PC-9 (cell line): ENCODE measurements around the gene CWF19L2. TPM values are rescaled to one million over a fixed set of nuclear protein-coding genes. Genes with fewer than 3 reads are reported as not detected.
"Not testable (repeated sequence)": the region's sequence is repeated elsewhere in the genome, so short reads cannot be mapped to it uniquely, and the experiment has no call there.

ENCODE experiments used
- BruUV-seq: library from RNA; stranded (reverse); fragments of 400-500 nt; replicated peaks from 2 replicates; lab custom pipeline; 2021; lab: Mats Ljungman, UMichigan
- CTCF ChIA-PET: fragments of 300-600 bp; sonication (Branson Sonifier 250); formaldehyde crosslinking; loops from one replicate; lab custom pipeline; 2022; ENCODE audit warnings: antibody characterized with exemption; lab: Charles Lee
- POLR2A ChIA-PET: fragments of 300-600 bp; sonication (Branson Sonifier 250); formaldehyde crosslinking; loops from one replicate; lab custom pipeline; 2022; ENCODE audit warnings: antibody characterized with exemption; ENCODE audit not compliant: unreplicated experiment; lab: Charles Lee
- DNase-seq, 2 experiments: peaks; one replicate each; pipeline versions ENCODE4 v3.0.0 to v3.0.0-alpha.2; 2015 to 2022; ENCODE audit warnings: mixed read lengths in 1 of 2
- H2AFZ ChIP-seq: fragments of 200-600 bp; sonication (generic); 2 replicates; pipeline ENCODE4 v1.8.1; 2017; ENCODE audit warnings: antibody characterized with exemption
- H3F3A ChIP-seq: fragments of 200-600 bp; sonication (generic); 2 replicates; pipeline ENCODE4 v1.8.1; 2017; ENCODE audit warnings: antibody characterized with exemption, mild to moderate bottlenecking, low read depth; ENCODE audit not compliant: insufficient read depth
- H3K27ac ChIP-seq: fragments of 200-600 bp; sonication (generic); 2 replicates; pipeline ENCODE4 v1.6.1; 2016; ENCODE audit warnings: mixed run types
- H3K27me3 ChIP-seq: fragments of 200-600 bp; sonication (generic); 2 replicates; pipeline ENCODE4 v1.6.1; 2016; ENCODE audit warnings: low read depth, mixed run types; ENCODE audit not compliant: insufficient read depth
- H3K36me3 ChIP-seq: fragments of 200-600 bp; sonication (generic); 2 replicates; pipeline ENCODE4 v1.6.1; 2016; ENCODE audit warnings: low read depth, mixed run types
- H3K4me1 ChIP-seq: fragments of 200-600 bp; sonication (generic); replicated peaks from 2 replicates; pipeline ENCODE4 v1.6.1; 2016; ENCODE audit warnings: mixed run types; ENCODE audit not compliant: insufficient read depth
- H3K4me2 ChIP-seq: fragments of 200-600 bp; sonication (generic); 2 replicates; pipeline ENCODE4 v1.6.1; 2017; ENCODE audit warnings: mixed run types
- H3K4me3 ChIP-seq: fragments of 200-600 bp; sonication (generic); 2 replicates; pipeline ENCODE4 v1.6.1; 2016; ENCODE audit warnings: mixed run types
- H3K79me2 ChIP-seq: fragments of 200-600 bp; sonication (generic); 2 replicates; pipeline ENCODE4 v1.6.1; 2017; ENCODE audit warnings: low read depth, mixed run types
- H3K9me2 ChIP-seq: fragments of 200-600 bp; sonication (generic); 2 replicates; pipeline ENCODE4 v1.8.1; 2017; ENCODE audit warnings: mild to moderate bottlenecking; ENCODE audit not compliant: insufficient read depth
- H3K9me3 ChIP-seq: fragments of 200-600 bp; sonication (generic); 2 replicates; pipeline ENCODE4 v1.8.1; 2016; ENCODE audit warnings: low read depth; ENCODE audit not compliant: insufficient read depth
- H4K20me1 ChIP-seq: fragments of 200-600 bp; sonication (generic); 2 replicates; pipeline ENCODE4 v1.8.1; 2017; ENCODE audit not compliant: insufficient read depth
- CTCF ChIP-seq: fragments of 200-600 bp; sonication (generic); conservative IDR thresholded peaks from 2 replicates; pipeline ENCODE4 v1.6.1; 2017; ENCODE audit warnings: mixed run types, antibody characterized with exemption, mild to moderate bottlenecking, moderate library complexity
- EZH2 ChIP-seq: fragments of 200-600 bp; sonication (generic); IDR thresholded peaks from 2 replicates; pipeline ENCODE4 v1.8.0; 2017; ENCODE audit warnings: antibody characterized with exemption, low read depth
- intact Hi-C: fragments of 100-400 bp; cut with micrococcal nuclease; formaldehyde crosslinking; loops from one replicate; pipeline ENCODE4 v1.10.0; 2022; ENCODE audit not compliant: unreplicated experiment
- total RNA-seq: library from RNA; stranded (reverse); gene quantifications from 2 replicates; pipeline ENCODE4 v1.2.3, GENCODE V29; 2021

The CWF19L2 gene
- total RNA-seq, 1 experiment from 2014 or later: 12.1 TPM

GRCh38 chr11:107472966-107473365 is 15.3 kb upstream of the CWF19L2 start:
- H3K79me2 ChIP-seq: no peaks in the 10 kb centered on the region
- H3K4me1 ChIP-seq: no peaks in the 10 kb centered on the region
- POLR2A ChIA-PET: interaction anchor here (0.7 kb wide), 1 partner anchor 20 kb away, joined by 6 read pairs; no protein-coding TSS in a partner anchor
- H2AFZ ChIP-seq: no peak overlapping the region
- H3K27me3 ChIP-seq: 0 out of 2 replicates have a peak, but pooled peaks cover 5% of the 10 kb centered on the region
- no peak overlapping the region for H3K4me2 ChIP-seq
- TF ChIP-seq CTCF: no peak
- TF ChIP-seq EZH2: no peak
- H3K36me3 ChIP-seq: no peaks in the 10 kb centered on the region
- H3K4me3 ChIP-seq: no peak overlapping the region
- intact Hi-C loops: no loop called here
- no peaks in the 10 kb centered on the region for H3F3A ChIP-seq
- H4K20me1 ChIP-seq: no peaks in the 10 kb centered on the region
- no TSS peak for BruUV-seq
- H3K9me3 ChIP-seq: no peaks in the 10 kb centered on the region; the same call in 1 of the 2 replicates
- no peak overlapping the region for H3K27ac ChIP-seq
- CTCF ChIA-PET: no interaction called here
- H3K9me2 ChIP-seq: peaks cover 3% of the 10 kb centered on the region; the same call in 1 of the 2 replicates
- no peak for DNase-seq

GRCh38 chr11:107468596-107468995 is 11.0 kb upstream of the CWF19L2 start:
- ChIA-PET CTCF (no interaction called here), POLR2A (no interaction called here)
- no peak overlapping the region for H3K4me3 ChIP-seq
- H3K36me3 ChIP-seq: no peaks in the 10 kb centered on the region
- intact Hi-C loops: no loop called here
- H3K4me1 ChIP-seq: no peaks in the 10 kb centered on the region
- no peak for TF ChIP-seq EZH2
- TF ChIP-seq CTCF: no peak
- DNase-seq: no peak
- BruUV-seq: no TSS peak
- peaks cover 25% of the 10 kb centered on the region for H3K27me3 ChIP-seq
- H4K20me1 ChIP-seq: no peaks in the 10 kb centered on the region
- no peak overlapping the region for H2AFZ ChIP-seq
- peaks cover 3% of the 10 kb centered on the region; the same call in 1 of the 2 replicates for H3K9me2 ChIP-seq
- no peaks in the 10 kb centered on the region for H3F3A ChIP-seq
- no peak overlapping the region for H3K4me2 ChIP-seq
- no peaks in the 10 kb centered on the region for H3K79me2 ChIP-seq
- no peaks in the 10 kb centered on the region; the same call in 1 of the 2 replicates for H3K9me3 ChIP-seq
- H3K27ac ChIP-seq: no peak overlapping the region

GRCh38 chr11:107467696-107468095 is 10.1 kb upstream of the CWF19L2 start:
- BruUV-seq: no TSS peak
- no peaks in the 10 kb centered on the region for H3K79me2 ChIP-seq
- ChIA-PET CTCF (no interaction called here), POLR2A (no interaction called here)
- H3K36me3 ChIP-seq: no peaks in the 10 kb centered on the region
- H3K9me2 ChIP-seq: peaks cover 3% of the 10 kb centered on the region; the same call in 1 of the 2 replicates
- no peak overlapping the region for H2AFZ ChIP-seq
- no peak overlapping the region for H3K4me2 ChIP-seq
- TF ChIP-seq CTCF (no peak), EZH2 (no peak)
- no peaks in the 10 kb centered on the region for H3F3A ChIP-seq
- intact Hi-C loops: no loop called here
- H3K4me1 ChIP-seq: no peaks in the 10 kb centered on the region
- no peak overlapping the region for H3K27ac ChIP-seq
- no peak overlapping the region for H3K4me3 ChIP-seq
- no peaks in the 10 kb centered on the region; the same call in 1 of the 2 replicates for H3K9me3 ChIP-seq
- H3K27me3 ChIP-seq: peaks cover 34% of the 10 kb centered on the region
- DNase-seq: no peak
- H4K20me1 ChIP-seq: no peaks in the 10 kb centered on the region

GRCh38 chr11:107466275-107466866 is 8.7 kb upstream of the CWF19L2 start:
- H3K4me1 ChIP-seq, H3K4me2 ChIP-seq, BruUV-seq, DNase-seq, H3F3A ChIP-seq, H2AFZ ChIP-seq, H3K79me2 ChIP-seq, H3K27ac ChIP-seq, H3K4me3 ChIP-seq, H3K36me3 ChIP-seq, H3K9me2 ChIP-seq, POLR2A ChIA-PET, H4K20me1 ChIP-seq, intact Hi-C loops, H3K9me3 ChIP-seq, CTCF ChIA-PET: not testable (repeated sequence)
- peaks cover 45% of the 10 kb centered on the region for H3K27me3 ChIP-seq
